Fibroblast of mammary gland (primary cell): ENCODE data around the gene PSG6.
"Not testable (repeated sequence)": the region's sequence is repeated elsewhere in the genome, so short reads cannot be mapped to it uniquely, and the experiment has no call there.

ENCODE experiments used
- DNase-seq: peaks from one replicate; pipeline ENCODE4 v3.0.0-alpha.2; 2010; ENCODE audit warnings: low read depth
- H3K4me3 ChIP-seq: 2 replicates; pipeline ENCODE4 v1.5.1; 2011; ENCODE audit warnings: low read depth, mild to moderate bottlenecking, low read length, moderate library complexity; ENCODE audit not compliant: control insufficient read depth
- TF ChIP-seq, protein P1 (sequence below): conservative IDR thresholded peaks from 2 replicates; pipeline ENCODE4 v1.5.1; 2011; ENCODE audit warnings: low read depth, low read length, inconsistent platforms; ENCODE audit not compliant: control insufficient read depth, insufficient read depth

The PSG6 gene

DNA sequence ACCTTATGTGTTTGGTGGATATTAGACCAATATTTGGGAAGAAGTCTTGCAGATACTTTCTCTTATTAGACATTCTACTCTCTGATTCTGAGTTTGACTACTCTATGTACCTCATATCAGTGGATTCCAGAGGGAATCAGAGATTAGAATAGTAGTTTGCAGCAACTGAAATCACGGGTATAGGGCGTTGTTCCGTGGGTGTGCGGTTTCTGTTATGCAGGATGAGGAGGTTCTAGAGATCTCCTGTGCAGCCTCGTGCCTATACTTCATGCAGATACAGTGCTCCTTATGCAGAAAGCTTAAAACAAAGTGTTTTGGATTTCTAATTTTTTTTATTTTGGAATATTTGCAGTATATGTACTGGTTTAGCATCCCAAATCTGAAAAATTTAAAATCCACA is 6.0 kb downstream of the PSG6 start:
- not testable (repeated sequence) for DNase-seq, H3K4me3 ChIP-seq

- DNase-seq, H3K4me3 ChIP-seq: not testable (repeated sequence)
These were observed 11.5 kb downstream of the PSG6 start for GRCh38 chr19:42906162-42906561.

DNA sequence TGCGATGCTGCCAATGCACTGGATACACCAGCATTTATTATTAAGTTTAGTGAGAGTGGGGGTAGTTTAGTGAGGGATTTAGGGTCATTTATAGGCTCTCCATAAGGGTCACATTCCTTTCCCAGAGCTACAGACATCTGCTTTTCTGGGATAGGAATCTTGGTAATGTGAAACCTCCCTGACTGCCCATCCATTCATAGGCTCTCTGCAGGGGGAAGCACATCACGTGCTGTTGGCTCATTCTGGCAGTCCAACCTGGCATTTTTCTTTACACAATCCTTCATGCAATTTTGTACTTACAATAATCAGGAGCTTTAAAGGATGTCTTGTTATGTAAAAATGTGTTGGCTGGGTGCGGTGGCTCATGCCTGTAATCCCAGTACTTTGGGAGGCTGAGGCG is 17.1 kb downstream of the PSG6 start:
- not testable (repeated sequence) for H3K4me3 ChIP-seq, DNase-seq

DNA sequence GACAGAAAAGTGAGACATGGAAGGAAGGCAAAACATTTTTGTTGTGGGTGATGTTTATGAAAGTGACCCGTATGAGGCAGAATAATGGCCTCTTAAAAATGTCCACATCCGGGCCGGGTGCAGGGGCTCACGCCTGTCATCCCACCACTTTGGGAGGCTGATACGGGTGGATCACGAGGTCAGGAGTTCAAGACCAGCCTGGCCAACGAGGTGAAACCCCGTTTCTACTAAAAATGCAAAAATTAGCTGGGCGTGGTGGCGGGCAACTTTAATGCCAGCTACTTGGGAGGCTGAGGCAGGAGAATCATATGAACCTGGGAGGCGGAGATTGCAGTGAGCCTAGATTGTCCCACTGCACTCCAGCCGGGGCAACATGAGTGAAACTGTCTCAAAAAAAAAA is 18.0 kb downstream of the PSG6 start:
- H3K4me3 ChIP-seq, DNase-seq: not testable (repeated sequence)

DNA sequence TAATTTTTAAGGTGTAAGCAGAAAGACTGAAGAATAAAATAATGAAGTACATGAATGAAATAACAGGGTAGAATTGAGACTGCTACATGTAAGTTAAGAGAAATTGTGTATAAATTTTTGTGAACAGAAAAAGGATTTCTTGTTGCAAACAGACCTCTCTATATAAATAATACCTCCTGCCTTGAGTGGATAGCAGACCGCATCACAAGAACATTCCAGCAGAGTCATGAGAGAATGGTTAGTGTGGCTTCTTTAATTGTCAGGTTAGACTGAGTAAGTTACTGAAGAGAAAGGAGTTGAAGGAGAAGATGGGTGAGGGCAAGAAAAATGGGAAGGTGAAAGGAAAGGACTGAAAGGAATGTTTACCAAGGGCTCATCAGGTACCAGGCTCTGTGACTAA is 18.6 kb downstream of the PSG6 start:
- DNase-seq, H3K4me3 ChIP-seq: not testable (repeated sequence)

DNA sequence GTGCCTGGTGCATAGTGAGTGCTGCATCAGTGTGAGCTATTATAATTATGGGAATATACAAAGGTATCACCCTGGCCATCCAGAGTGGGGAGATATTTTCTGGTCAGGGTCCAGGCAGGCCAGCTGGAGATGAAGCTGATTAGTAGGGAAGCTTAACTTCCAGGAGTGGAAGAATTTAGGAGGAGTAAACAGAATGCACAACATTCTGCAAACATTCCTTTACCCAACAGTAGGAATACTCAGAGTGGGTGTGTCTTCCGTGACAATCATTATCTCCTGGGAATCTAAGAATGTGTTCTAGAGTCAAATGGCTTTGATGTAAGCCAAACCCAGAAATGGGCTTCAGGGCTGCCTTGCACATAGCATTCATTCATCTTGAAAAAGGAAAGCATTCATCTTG is 19.0 kb downstream of the PSG6 start:
- not testable (repeated sequence) for H3K4me3 ChIP-seq, DNase-seq

GRCh38 chr19:42897729-42898128 is 20.0 kb downstream of the PSG6 start:
- not testable (repeated sequence) for DNase-seq, H3K4me3 ChIP-seq

GRCh38 chr19:42890446-42890845 is 27.2 kb downstream of the PSG6 start:
- H3K4me3 ChIP-seq, DNase-seq: not testable (repeated sequence)

DNA sequence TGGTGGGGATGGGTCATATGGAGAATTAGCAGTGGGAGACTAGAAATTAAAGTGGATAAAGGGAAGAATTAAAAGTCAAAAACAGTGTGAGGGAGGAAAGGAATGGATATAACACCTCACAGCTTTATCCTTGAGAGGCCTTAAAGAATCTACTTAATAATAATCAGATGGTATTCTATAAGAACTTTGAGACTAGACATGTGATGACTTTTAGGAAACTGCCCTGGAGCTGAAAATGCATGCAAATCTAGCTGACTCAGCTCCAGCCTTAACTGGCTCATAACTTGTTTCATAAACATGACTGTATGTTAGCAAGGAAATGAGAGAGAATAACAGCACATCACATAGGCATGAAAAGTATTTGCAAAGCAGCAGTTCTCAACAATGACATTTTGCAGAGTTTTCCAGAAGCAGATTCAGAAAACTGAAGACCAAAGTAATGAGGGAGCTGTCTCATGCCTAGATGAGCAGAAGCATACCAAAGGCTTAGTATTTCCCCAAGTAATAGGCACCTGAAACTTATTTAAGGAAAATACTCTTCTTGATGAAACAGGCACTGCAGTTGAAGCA is 29.7 kb downstream of the PSG6 start:
- not testable (repeated sequence) for DNase-seq, H3K4me3 ChIP-seq

GRCh38 chr19:42882730-42883129 is 35.0 kb downstream of the PSG6 start:
- not testable (repeated sequence) for DNase-seq, H3K4me3 ChIP-seq

DNA sequence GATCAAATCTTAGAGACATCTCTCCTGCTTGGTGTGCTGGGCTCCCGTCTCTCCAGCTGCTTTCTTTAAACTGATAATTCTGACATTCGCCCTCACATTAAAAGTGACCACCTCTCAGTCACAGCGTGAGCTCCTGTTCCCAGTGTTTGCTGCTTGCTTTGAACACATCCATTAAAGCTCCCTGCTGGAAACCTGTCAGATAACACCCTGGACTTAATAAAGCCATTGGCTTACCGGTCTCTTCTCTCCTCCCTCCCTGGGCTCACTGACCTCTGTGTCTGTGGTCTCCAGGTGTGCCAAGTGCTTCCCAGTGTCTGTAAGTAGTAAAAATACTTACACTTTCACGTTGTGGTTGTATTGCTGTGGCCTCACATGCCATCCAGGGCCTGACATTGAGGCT is 35.7 kb downstream of the PSG6 start:
- H3K4me3 ChIP-seq, DNase-seq: not testable (repeated sequence)

GRCh38 chr19:42881279-42881678 is 36.4 kb downstream of the PSG6 start:
- TF ChIP-seq, protein P1, sequence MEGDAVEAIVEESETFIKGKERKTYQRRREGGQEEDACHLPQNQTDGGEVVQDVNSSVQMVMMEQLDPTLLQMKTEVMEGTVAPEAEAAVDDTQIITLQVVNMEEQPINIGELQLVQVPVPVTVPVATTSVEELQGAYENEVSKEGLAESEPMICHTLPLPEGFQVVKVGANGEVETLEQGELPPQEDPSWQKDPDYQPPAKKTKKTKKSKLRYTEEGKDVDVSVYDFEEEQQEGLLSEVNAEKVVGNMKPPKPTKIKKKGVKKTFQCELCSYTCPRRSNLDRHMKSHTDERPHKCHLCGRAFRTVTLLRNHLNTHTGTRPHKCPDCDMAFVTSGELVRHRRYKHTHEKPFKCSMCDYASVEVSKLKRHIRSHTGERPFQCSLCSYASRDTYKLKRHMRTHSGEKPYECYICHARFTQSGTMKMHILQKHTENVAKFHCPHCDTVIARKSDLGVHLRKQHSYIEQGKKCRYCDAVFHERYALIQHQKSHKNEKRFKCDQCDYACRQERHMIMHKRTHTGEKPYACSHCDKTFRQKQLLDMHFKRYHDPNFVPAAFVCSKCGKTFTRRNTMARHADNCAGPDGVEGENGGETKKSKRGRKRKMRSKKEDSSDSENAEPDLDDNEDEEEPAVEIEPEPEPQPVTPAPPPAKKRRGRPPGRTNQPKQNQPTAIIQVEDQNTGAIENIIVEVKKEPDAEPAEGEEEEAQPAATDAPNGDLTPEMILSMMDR = peak; percentile 45
- not testable (repeated sequence) for H3K4me3 ChIP-seq

DNA sequence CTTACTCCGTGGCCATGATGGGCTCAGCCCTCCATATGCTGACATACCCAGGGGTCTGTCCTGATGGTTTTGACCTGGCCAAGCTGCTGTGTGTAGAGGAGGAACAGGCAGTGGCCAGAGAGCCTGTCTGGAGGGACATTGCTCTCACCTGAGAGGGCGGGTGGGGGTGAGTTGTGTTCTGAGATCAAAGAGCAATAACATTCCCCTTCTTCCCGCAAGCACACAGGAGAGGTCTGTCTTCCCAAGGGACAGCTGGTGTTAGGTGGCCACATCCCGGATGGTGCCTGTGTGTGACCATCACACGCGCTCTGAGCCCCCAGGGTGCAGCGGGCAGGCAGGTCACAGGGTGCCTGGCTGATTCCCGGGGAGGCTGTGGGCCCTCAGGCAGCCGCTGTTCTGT is 37.1 kb downstream of the PSG6 start:
- not testable (repeated sequence) for DNase-seq, H3K4me3 ChIP-seq

More at GRCh38 chr19:42881279-42881678, 36.4 kb downstream of the PSG6 start:
- DNase-seq = peak; percentile 13

GRCh38 chr19:42879613-42880012 is 38.1 kb downstream of the PSG6 start, which contains the start of gene PSG1:
Gene PSG1, minus strand, starts transcription at chr19:42879713. Its CDS starts 132 bp downstream, at chr19:42879581.
- TF ChIP-seq, protein P1 = no peak
- no peak for DNase-seq

DNA sequence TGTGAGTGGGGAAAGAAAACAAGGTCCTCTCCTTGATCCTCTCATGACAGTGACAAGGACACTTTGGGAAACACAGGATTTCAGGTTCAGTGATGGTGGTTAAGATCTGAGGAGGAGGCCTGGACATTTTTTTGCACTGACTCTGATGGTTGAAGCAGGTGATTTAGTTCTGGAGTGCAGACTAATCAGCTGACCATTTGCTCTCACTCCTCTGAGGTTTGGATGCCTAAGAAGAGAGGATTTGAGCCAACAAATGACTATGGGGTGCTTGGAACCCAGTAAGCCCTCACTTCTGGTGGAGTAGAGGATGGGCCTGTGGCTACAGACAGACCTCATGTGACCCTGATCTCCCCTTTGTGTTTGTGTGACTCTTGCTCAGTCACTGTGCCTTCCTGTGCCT is 41.1 kb downstream of the PSG6 start:
- DNase-seq = peak; percentile 46
- not testable (repeated sequence) for H3K4me3 ChIP-seq

More at GRCh38 chr19:42879613-42880012, 38.1 kb downstream of the PSG6 start, which contains the start of gene PSG1:
- no peak within 1 kb of the TSS for H3K4me3 ChIP-seq

- not testable (repeated sequence) for H3K4me3 ChIP-seq
These were observed 41.8 kb downstream of the PSG6 start for GRCh38 chr19:42875881-42876280.

More at GRCh38 chr19:42875881-42876280, 41.8 kb downstream of the PSG6 start:
- not testable (repeated sequence) for DNase-seq
